ENCODE results near the gene KRTAP4-1.
"Not testable (repeated sequence)": the region's sequence is repeated elsewhere in the genome, so short reads cannot be mapped to it uniquely, and the experiment has no call there.

KRTAP4-1 gene

DNA sequence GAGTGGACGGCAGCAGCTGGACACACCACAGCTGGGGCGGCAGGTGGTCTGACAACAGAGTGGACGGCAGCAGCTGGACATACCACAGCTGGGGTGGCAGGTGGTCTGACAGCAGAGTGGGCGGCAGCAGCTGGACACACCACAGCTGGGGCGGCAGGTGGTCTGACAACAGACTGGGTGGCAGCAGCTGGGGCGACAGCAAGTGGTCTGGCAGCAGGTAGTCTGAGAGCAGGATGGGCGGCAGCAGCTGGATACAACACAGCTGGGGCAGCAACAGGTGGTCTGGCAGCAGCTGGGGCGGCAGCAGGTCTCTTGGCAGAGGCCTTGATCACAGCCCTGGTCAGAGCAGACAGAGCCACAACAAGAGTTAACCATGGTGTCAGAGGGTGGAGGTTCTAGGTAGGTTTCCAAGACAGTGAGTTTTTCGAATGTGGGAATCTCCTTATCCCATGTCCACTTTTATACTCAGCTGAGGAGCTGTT is at the start of gene KRTAP4-1:
KRTAP4-1 (minus strand) TSS at position 432 of the 482 bp plus-strand sequence; CDS start at position 375, 57 bp downstream.
- no peak for DNase-seq

DNA sequence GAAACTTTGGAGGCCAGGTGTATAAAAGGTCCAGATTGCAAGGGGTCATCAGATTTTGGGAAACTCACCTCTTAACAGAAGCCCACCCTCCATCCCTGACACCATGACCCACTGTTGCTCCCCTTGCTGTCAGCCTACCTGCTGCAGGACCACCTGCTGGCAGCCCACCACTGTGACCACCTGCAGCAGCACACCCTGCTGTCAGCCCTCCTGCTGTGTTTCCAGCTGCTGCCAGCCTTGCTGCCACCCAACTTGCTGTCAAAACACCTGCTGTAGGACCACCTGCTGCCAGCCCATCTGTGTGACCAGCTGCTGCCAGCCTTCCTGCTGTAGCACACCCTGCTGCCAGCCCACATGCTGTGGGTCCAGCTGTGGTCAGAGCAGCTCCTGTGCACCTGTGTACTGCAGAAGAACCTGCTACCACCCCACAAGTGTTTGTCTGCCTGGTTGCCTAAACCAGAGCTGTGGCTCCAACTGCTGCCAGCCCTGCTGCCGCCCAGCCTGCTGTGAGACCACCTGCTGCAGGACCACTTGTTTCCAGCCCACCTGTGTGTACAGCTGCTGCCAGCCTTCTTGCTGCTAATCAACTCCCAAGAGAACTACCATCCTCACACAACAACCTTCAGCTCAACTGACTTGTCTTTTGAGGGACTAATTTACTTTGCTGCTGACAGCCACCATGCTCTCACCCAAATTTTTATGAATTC is 47.8 kb upstream of the KRTAP4-1 start, which contains the start of gene KRTAP9-3:
KRTAP9-3 (plus strand) TSS at position 51 of the 707 bp plus-strand sequence; CDS start at position 104, 53 bp downstream.
- DNase-seq: not testable (repeated sequence)

DNA sequence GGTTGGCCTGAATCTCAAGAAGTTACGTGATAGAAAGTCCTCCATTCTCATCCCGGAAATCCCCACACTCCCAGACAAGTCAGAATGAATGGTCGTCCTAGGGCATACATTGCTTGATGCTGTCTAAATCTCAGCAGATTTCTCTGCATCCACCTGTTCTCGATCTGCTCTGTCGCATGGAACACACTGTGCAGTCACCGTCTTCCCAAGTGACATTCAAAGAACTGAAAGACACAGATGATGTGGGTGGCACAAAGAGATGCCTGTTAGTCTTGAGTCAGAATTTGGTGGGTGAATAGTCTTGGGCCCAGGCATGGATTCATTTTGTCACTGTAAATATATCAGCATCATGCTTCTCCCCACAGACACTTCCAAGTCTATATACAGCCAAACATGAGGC is 47.0 kb upstream of the KRTAP4-1 start:
- no peak for DNase-seq

DNA sequence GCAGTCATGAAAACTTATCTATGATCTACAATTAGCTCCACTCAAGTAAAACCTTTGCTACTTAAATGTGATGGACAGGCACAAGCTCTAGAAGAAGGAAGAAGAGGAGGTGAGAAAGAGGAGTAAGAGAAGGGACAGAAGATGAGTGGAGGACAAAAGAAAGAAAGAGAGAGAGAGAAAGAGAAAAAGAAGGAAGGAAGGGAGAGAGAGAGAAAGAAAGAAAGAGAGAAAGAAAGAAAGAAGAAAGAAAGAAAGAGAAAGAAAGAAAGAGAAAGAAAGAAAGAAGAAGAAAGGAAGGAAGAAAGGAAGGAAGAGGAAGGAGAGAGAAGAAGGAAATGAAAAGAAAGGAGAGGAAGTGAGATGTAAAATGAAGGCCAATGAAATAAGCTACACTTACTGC is 45.4 kb upstream of the KRTAP4-1 start:
- no peak for DNase-seq

DNA sequence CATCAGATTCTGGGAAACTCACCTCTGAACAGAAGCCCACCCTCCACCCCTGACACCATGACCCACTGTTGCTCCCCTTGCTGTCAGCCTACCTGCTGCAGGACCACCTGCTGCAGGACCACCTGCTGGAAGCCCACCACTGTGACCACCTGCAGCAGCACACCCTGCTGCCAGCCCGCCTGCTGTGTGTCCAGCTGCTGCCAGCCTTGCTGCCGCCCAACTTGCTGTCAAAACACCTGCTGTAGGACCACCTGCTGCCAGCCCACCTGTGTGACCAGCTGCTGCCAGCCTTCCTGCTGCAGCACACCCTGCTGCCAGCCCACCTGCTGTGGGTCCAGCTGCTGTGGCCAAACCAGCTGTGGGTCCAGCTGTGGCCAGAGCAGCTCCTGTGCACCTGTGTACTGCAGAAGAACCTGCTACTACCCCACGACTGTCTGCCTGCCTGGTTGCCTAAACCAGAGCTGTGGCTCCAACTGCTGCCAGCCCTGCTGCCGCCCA is 41.9 kb upstream of the KRTAP4-1 start, which contains the start of gene KRTAP9-2:
KRTAP9-2 (plus strand) TSS at position 51 of the 498 bp plus-strand sequence; CDS start at position 58, 7 bp downstream.
- DNase-seq: not testable (repeated sequence)

DNA sequence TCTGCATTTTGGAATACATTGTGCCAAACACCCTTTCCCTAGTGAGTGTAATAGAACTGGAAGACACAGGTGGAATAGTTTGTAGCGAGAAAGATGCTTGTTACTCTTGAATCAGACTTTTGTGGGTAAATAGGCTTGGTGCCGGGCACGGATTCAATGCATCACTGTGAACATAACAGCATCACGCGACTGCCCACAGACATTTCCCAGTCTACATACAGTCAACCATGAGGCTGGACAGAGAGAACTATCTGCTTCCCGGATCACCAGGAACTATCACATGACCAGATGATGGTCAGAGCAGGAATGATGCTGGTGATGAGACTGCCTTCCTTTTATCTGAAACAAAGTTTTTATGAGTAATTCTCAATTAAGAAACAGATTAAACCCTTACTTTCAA is 41.3 kb upstream of the KRTAP4-1 start:
- no peak for DNase-seq

DNA sequence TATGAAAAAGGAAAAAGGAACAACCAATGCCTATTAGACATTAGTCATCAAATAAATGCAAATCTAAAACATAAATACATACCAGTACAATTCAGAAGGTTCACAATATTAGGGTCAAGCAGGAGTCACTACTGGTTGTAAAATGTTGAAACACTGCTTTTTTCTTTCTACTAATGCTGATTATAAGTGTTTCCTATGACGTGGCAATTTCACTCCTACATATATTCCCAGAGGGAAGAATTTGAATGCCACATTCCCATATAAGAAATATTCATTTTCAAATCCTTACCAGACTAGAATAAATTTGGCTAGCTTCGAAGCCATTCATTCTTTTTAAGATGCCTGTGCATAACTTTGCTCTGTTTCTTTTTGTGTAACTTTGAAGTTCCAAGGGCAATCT is 39.1 kb upstream of the KRTAP4-1 start:
- DNase-seq: no peak

DNA sequence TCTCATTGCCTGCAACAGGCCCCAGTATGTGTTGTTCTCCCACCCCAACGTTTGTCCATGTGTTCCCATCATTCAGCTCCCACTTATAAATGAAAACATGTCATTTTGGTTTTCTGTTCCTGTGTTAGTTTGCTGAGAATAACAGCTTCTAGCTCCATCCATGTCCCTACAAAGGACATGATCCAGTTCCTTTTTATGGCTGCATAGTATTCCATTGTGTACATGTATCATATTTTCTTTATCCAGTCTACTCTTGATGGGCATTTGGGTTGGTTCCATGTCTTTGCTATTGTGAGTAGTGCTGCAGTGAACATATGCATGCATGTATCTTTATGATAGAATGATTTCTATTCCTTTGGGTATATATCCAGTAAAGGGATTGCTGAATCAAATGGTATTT is 31.0 kb upstream of the KRTAP4-1 start:
- DNase-seq: no peak

DNA sequence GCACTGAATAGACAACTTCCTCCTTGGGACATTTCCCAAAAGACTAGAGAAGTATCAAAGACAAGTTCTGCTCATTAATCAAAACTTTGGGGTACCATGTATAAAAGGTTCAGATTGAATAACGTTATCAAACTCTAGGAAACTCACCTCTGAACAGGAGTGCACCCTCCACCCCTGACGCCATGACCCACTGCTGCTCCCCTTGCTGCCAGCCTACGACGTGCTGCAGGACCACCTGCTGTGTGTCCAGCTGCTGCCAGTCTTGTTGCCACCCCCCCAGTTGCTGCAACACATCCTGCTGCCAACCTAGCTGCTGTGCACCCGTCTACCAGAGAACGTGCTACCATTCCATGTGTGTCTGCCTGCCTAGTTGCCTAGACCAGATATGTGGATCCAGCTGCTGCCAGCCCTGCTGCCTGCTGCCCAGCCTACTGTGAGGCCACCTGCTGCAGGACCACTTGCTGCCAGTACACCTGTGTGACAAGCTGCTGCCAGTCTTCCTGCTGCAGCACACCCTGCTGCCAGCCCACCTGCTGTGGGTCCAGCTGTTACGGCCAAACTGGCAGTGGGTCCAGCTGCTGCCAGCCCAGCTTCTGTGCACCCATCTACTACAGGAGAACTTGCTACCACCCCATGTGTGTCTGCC is 27.9 kb upstream of the KRTAP4-1 start:
- no peak for DNase-seq

DNA sequence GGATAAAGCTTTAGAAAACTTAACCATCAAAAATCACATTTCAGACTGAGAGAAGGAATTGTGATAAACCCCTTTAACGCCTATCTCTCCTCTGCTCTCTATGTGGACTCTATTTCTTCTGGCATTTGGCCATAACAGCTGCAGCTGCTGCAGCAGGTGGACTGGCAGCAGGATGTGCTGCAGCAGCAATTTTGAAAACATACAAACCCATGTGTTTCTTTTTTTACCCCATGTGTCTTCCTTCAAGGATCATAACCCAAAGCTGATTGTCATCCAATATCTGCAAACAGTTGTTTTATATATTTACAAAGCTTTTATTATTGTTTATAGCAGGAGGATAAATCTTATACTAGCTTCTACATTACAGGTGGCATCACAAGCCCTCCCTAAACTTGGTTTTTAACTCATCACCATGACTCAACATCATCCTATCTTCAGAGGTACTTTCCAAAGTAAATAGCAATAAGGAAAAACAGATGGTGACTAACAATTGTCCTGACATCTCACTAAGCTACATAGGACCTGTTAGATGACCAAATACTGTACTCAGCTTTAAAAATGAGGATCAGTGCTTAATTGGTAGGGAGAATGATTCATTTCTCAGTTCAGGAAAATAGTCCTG is 27.2 kb upstream of the KRTAP4-1 start:
- DNase-seq: no peak

DNA sequence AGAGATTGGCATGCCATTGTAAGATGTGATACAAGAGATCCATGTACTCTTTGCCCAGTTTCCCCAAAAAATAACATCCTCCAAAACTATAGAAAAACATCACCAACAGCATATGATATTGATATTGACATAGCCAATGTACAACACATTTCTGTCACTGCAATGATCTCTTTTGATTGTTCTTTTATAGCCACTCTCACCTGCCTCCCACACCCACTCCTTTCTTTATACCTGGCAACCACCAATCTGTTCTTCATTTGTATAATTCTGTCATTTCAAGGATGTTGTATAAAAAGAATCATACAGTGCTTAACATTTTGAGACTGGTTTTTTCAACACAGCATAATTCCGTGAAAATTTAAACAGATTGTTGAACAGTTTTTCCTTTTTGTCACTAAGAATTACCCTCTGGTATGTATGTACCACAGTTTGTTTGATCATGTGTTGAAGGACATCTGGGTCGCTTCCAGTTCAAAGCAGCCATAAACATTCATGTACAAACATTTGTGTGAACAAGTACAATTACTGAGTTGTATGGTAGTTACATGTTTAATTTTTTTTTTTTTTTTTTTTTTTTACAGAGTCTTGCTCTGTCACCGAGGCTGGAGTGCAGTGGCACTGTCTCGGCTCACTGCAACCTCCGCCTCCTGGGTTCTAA is 14.8 kb upstream of the KRTAP4-1 start:
- no peak for DNase-seq

DNA sequence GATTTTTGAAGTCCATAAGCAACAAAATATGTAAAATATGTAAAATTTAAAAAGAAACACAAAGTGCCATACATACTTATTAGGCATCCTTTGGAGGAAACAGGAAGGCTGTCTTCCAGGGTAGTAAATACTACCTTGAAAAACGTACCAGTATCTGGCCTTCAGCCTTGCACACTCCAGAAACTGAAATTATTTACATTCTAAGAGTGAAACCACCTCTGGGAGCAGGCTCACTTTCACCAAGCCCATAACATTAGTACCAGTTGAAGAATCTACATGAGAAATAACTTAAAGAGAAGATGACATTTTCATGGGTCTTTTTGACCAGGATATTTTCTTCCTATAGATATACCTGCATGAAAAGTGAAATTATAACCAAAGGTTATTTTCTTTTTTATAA is 11.4 kb upstream of the KRTAP4-1 start:
- DNase-seq: no peak

DNA sequence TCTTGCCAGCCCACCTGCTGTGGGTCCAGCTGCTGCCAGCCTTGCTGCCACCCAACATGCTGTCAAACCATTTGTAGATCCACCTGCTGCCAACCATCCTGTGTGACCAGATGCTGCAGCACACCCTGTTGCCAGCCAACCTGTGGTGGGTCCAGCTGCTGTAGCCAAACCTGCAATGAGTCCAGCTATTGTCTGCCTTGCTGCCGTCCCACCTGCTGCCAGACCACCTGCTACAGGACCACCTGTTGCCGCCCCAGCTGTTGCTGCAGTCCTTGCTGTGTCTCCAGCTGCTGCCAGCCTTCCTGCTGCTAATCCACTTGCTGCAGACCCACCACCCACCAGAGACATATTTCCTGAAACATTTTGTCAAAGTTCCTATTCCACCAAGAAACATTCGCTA is 5.6 kb upstream of the KRTAP4-1 start:
- DNase-seq: no peak

DNA sequence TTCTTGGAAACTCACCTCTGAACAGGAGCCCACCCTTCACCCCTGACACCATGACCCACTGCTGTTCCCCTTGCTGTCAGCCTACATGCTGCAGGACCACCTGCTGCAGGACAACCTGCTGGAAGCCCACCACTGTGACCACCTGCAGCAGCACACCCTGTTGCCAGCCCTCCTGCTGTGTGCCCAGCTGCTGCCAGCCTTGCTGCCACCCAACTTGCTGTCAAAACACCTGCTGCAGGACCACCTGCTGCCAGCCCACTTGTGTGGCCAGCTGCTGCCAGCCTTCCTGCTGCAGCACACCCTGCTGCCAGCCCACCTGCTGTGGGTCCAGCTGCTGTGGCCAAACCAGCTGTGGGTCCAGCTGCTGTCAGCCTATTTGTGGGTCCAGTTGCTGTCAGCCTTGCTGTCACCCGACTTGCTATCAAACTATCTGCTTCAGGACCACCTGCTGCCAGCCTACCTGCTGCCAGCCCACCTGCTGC is 5.2 kb upstream of the KRTAP4-1 start, which contains the start of gene KRTAP9-1:
KRTAP9-1 (plus strand) TSS at position 51 of the 482 bp plus-strand sequence; CDS start at position 51, 0 bp downstream.
- not testable (repeated sequence) for DNase-seq

DNA sequence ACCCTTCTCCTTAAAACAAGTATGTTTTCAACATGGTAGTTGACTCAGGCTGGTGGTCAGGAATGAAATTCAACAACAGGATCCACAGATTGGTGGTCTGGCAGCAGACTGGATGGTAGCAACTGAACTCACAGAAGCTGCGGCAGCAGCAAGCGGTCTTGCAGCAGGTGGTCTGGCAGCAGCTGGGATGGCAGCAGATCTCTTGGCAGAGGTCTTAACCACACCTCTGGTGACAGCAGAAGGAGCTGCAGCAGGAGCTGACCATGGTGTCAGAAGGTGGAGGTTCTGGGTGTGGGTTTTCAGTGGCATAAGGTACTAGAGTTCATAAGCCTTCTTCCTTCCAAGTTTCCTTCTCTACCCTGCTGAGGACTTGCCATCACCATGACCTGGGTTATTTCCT is 2.2 kb upstream of the KRTAP4-1 start:
- no peak for DNase-seq

DNA sequence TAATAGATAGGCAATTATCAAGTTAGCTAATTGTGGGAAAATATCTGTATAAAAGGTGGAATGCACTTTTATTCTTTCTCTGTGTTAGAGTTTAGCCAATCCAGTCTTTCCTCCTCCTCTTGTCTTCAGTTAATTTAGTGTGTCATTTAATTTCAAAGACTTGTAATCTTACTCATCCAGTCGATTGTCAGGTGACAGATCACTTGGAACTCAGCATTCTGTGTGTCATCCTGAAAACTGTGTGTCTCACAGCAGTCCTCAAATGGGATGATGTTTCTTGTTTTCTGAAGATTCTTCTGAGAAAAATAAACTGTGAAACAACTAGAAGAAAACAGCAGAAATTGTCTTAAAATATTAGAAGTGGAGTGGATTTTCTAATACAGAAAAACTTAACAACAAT is 290 bp upstream of the KRTAP4-1 start:
- no peak for DNase-seq

DNA sequence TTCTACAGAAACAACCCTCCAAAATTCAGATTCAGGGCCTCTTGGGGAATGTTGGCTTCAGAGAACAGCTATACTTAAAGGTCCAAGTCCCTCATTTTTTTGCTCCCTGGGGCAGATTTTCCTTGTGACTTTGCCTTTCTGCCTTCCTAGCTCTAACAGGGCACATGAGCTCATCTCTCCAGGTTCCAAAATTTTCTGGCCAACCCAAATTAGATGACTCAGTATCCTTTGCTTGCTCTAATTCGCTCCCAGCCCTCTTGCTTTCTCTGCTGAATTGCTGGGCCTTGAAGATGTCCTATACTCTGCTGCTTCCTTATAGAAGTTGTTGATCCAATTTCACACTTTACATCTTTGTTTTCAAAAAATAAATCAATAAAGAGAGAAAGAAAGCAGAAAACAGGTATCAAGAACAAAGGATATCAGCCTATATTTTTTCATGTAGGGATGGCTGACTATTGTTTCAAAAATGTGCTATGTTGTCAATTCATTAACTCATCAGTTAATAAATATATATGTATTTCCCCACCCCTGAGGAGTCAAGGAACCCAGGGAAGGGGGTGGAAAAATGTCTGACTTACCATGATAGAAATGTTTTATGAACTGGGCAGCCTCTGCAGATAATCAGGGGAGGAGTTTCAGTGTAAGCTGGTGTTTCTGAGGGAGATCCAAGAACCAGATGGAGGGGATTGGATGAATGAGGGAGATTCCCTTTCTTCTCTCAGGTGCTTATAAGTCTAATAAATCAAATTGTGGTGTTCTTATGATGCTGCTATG is 5.7 kb downstream of the KRTAP4-1 start:
- no peak for DNase-seq

DNA sequence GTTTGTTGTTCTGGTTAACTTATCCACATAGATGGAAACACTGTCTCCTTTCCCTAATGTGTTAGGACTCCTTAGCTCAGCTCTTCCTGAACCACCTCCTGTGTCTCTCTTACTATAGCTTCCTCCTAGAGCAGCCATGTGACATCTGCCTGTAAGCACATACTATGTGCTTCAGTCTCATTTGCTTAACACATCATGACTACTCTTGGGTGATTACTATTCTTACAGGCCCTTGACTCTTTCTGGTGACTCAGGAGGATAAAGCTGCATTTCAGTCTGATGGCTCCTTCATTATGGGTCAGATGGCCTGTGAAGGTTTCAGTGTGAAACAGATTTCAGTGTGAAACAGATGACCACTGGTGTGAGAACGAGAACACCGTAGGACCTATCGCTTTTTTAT is 6.4 kb downstream of the KRTAP4-1 start:
- DNase-seq: no peak

DNA sequence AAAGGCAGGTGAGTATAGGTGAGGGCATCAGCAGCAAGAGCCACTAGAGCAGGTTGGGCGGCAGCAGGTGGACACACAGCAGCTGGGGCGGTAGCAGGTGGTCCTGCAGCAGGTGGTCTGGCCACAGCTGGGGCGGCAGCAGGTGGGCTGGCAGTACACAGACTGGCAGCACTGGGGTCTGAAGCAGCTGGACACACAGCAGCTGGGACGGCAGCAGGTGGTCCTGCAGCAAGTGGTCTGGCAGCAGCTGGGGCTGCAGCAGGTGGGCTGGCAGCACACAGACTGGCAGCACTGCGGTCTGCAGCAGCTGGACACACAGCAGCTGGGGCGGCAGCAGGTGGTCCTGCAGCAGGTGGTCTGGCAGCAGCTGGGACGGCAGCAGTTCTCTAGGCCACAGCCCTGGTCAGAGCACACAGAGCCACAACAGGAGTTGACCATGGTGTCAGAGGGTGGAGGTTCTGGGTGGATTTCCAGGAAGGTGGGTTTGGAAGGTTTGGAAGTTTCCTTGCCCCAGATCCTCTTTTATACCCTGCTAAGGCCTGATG is 6.9 kb downstream of the KRTAP4-1 start, which contains the start of gene KRTAP4-2:
KRTAP4-2 (minus strand) TSS at position 495 of the 545 bp plus-strand sequence; CDS start at position 438, 57 bp downstream.
- DNase-seq: no peak

DNA sequence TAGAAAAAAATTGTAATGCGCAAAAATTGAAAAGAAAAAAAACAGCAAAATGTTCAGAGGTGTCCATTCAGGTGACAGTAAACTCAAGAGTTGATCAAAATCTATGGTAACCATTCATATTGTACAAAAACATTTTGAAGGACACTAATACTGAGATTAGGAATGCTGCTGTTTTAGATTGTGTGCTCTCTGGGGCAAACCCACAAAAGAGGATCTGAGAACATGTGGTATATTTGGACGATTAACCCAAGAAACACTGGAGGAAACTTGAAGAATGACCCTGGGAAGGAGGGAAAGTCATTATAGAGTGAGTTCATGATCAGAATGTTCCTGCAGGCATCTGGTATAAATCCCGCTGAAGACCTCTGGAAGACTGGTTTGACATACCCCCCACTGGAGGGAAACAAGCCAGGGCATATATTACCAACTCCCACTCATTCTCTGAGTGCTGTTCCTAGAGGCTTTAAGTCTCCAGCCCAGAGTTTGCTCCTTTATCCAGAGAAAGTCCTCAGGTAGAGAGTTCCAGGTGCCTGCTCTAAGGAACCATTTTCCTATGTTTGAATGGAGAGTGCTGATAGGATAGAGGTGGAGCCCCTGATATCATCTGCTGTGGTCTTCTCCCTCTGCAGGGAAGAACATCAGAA is 7.8 kb downstream of the KRTAP4-1 start:
- no peak for DNase-seq

DNA sequence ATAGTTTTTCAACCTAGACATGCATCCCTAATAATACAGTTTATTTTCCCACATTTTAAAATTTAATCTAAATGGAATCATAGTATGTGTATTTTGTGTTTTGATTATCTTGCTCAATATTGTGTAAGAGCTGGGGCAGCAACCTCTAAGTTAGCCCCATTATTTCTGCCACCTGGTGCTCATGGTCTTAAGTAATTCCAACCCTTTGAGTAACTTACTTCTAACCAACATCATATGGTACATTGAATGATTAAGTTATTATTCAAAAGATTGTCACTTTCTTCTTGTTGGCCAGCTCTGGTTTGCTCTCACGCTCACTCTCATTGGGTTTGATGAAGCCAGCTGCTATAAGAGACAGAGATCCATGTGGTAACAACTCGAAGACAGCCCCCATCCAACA is 12.8 kb downstream of the KRTAP4-1 start:
- DNase-seq: no peak

Data from activated T-cell treated with anti-CD3 and anti-CD28 coated beads, Interleukin-2, amount 50 U/mL, for 1 hour (primary cell).